Activated naive CD8-positive, alpha-beta T cell treated with anti-CD3 and anti-CD28 coated beads, Interleukin-2, amount 50 U/mL, for 16 hours (primary cell): Measurements from ENCODE around the gene SEPTIN14.
"Not testable (repeated sequence)": the region's sequence is repeated elsewhere in the genome, so short reads cannot be mapped to it uniquely, and the experiment has no call there.

Experiments
- DNase-seq: peaks from one replicate; pipeline ENCODE4 v3.0.0-alpha.2; 2020; ENCODE audit warnings: low read depth, low spot score

Gene SEPTIN14

DNA sequence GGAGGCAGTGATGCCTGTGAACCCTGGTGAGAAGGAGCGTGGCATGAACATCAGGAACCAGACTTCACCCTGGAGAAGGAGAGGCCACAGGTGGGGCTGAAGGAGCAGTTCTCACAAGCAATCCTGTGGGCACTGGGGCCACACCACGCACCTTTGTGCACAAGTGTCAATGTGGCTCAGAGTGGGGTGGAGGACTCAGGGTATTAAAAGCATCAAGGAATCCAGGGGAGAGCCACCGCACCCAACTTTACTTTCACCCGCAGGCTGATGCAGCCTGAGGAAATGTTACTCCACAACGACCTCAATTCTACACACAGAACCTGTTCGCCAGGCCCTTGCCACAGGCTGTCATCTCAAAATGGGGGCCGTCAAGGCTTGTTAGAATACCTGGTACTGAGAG lies 77.1 kb downstream of the SEPTIN14 start:
- DNase-seq = not testable (repeated sequence)

- DNase-seq = no peak
Observed at GRCh38 chr7:55784151-55784550, 78.4 kb downstream of the SEPTIN14 start.

DNA sequence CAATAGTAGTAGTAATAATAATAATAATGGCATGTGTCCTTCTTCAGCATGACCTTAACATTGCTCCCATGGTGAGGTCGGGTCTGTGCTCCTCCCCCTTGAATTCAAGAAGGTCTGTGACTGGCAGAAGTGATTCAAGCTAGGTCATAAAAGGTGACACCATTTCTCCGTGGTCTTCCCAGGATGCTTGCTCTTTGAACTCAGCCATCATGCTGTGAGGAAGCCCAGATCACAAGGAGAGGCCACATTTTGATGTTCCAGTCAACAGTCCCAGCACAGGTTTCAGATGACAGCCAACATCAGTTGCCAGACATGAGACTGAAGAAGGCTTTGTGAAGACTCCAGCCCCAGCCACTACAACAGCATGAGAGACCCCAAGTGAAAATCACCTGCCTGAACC lies 83.9 kb downstream of the SEPTIN14 start:
- no peak for DNase-seq

GRCh38 chr7:55776196-55776595 lies 86.4 kb downstream of the SEPTIN14 start:
- no peak for DNase-seq

DNA sequence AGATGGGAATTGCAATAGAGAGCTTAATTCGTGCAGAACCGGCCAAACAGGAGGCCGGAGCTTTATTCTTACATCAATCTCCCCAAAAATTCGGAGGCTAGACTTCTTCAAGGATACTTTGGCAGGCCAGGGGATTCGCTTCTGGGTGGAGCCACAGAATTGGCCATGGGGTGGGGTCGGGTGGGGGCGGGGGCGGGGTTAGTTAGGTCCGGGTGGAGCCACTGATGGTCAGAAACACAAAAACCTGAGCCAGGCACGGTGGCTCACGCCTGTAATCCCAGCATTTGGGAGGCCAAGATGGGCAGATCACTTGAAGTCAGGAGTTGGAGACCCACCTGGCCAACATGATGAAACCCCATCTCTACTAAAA lies 87.5 kb downstream of the SEPTIN14 start:
- no peak for DNase-seq

- no peak for DNase-seq
Observed at GRCh38 chr7:55774327-55775050, 88.1 kb downstream of the SEPTIN14 start.

DNA sequence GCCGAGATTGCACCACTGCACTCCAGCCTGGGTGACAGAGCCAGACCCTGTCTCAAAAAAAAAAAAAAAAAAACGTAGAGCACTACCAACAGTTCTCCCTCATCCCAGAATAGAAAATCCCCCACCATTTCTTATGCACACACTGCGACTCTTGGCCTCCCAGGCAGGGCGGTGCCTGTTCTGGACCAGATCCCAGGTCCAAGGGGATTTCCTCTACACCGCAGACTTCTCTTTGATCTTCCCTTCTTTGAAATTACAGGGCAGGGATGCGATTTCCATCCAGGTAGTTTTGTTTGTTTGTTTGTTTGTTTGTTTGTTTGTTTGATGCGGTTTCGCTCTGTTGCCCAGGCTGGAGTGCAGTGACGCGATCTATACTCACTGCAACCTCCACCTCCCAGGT lies 91.8 kb downstream of the SEPTIN14 start:
- DNase-seq = no peak

DNA sequence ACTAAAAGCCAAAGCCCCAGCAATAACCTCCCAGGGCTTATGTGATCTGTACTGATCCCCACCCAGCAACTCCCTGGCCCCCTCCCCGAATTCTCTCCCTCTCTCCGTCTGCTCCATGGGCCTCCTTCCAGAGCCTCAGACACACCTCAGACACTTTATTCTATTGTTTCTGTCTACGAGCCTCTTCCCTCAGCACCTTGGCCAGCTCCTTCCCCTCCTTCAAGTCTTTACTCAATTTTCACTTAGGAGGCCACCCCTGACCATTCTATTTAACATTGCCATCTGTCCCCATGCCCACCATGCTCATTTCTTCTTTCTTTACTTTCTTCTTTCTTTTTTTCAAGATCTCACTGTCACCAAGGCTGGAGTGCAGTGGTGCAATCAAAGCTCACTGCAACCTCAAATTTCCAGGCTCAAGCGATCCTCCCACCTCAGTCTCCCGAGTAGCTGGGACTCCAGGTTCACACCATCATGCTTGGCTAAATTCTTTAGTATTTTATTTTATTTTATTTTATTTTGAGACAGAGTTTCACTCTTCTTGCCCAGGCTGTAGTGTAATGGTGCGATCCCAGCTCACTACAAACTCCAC lies 109.2 kb downstream of the SEPTIN14 start:
- DNase-seq = not testable (repeated sequence)

DNA sequence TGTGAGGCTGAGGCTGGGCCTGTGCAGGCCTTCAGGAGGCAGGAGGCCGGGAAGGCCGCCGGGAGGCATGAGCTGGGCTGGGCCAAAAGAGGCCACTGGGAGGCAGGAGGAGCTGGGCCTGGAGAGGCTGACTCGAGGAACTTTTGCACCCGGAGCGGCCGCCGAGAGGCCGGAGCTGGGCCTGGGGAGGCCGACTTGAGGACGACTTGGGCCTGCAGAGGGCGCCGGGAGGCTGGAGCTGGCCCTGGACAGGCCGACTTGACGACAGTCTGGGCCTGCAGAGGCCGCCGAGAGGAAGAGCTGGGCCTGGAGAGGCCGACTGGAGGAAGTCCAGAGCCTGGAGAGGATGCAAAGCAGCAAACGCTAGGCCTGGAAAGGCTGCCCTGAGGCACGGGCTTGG lies 117.8 kb downstream of the SEPTIN14 start:
- DNase-seq = not testable (repeated sequence)
